ENCODE measurements around the gene EYS.

EYS gene

DNA sequence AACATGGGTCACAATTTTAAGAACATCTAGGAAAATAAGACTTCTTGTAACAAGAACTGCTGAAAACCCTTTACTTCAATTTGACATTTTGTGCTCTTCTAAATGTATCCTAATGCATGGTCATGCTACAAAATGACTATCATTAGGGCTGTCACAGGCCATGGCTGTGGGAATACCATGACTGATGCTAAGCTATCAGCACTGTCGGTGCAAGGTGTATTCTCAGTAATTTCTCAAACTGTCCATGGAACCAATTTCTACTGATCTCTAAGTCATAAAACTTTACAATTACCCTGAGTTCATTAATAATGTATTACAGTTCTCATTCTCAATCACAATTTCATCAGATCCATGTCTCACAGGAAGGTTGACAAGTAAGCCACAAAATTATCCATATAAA is 625.3 kb downstream of the EYS start:
- no peaks in the 10 kb centered on the region for H3K4me1 ChIP-seq (ENCODE audit: low read depth, poor library complexity, severe bottlenecking)

DNA sequence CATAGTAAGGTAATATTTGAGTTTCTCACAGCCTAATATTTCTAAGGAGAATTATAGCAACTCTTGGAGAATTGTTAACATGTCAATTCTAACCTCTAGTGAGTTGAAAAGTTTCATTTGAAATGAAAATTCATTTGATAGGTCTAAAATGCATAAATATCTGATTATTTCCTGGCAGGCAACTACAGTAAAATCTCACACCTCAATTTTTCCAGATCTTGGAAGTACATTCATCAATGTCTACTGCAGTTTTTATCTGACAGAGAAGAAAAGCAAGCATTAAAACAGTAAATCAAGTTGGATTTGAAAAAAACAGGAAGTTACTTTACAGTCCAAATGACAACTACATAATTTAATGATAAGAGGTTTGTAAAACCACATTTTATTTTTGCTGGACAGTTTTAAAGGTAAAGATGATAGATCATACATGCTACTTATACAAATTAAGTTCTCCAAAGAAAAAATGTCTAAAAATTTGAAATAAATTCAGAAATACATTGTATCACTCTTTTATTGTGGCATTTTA is 631.3 kb downstream of the EYS start:
- H3K4me2 ChIP-seq = no peak overlapping the region
- no peak overlapping the region for H3K4me3 ChIP-seq (IDR thresholded peaks at IDR 0.05; ENCODE audit: insufficient read depth, low read depth, low read length)
- H4K20me1 ChIP-seq (ENCODE audit: insufficient read depth) = no peaks in the 10 kb centered on the region
- H3K9ac ChIP-seq = no peak overlapping the region
- H3K79me2 ChIP-seq (ENCODE audit: insufficient read depth, low read depth) = no peaks in the 10 kb centered on the region
- TF ChIP-seq, protein P1, sequence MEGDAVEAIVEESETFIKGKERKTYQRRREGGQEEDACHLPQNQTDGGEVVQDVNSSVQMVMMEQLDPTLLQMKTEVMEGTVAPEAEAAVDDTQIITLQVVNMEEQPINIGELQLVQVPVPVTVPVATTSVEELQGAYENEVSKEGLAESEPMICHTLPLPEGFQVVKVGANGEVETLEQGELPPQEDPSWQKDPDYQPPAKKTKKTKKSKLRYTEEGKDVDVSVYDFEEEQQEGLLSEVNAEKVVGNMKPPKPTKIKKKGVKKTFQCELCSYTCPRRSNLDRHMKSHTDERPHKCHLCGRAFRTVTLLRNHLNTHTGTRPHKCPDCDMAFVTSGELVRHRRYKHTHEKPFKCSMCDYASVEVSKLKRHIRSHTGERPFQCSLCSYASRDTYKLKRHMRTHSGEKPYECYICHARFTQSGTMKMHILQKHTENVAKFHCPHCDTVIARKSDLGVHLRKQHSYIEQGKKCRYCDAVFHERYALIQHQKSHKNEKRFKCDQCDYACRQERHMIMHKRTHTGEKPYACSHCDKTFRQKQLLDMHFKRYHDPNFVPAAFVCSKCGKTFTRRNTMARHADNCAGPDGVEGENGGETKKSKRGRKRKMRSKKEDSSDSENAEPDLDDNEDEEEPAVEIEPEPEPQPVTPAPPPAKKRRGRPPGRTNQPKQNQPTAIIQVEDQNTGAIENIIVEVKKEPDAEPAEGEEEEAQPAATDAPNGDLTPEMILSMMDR (conservative IDR thresholded peaks at IDR 0.05; ENCODE audit: low read depth, low read length) = no peak
- no peak overlapping the region for H3K27ac ChIP-seq
- H3K4me1 ChIP-seq (ENCODE audit: low read depth, poor library complexity, severe bottlenecking) = no peaks in the 10 kb centered on the region
- H3K27me3 ChIP-seq (ENCODE audit: insufficient read depth, low read depth) = no peaks in the 10 kb centered on the region
- no peak overlapping the region for H2AFZ ChIP-seq (ENCODE audit: low read depth)
- H3K36me3 ChIP-seq (ENCODE audit: insufficient read depth) = no peaks in the 10 kb centered on the region

More for the DNA sequence above, 625.3 kb downstream of the EYS start:
- Histone ChIP-seq H3K36me3 (ENCODE audit: insufficient read depth) (no peaks in the 10 kb centered on the region), H3K27ac (no peak overlapping the region), H3K4me2 (no peak overlapping the region), H2AFZ (ENCODE audit: low read depth) (no peak overlapping the region), H3K4me3 (IDR thresholded peaks at IDR 0.05; ENCODE audit: insufficient read depth, low read depth, low read length) (no peak overlapping the region), H3K9ac (no peak overlapping the region), H4K20me1 (ENCODE audit: insufficient read depth) (no peaks in the 10 kb centered on the region), H3K27me3 (ENCODE audit: insufficient read depth, low read depth) (no peaks in the 10 kb centered on the region), H3K79me2 (ENCODE audit: insufficient read depth, low read depth) (no peaks in the 10 kb centered on the region)
- TF ChIP-seq, protein P1 (conservative IDR thresholded peaks at IDR 0.05; ENCODE audit: low read depth, low read length) = no peak

DNA sequence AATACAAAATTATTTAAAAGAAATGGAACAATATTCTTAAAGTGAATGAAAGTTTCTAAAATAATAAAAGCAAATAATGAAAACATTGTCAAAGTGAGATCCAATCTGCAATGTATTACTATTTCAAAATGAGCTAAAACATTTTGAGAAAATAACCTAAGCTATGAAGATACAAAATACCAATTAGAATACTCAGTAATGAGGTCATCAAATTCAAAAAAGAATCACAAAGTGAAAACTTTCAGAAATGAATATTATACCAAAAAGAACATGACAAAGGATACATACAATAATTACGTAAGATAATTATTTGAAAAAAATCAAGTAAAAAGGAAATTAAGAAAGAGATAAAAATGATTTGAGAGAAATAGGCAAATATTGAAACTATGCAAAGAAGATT is 634.5 kb downstream of the EYS start:
- Histone ChIP-seq H3K4me1 (ENCODE audit: low read depth, poor library complexity, severe bottlenecking) (no peaks in the 10 kb centered on the region), H3K4me2 (no peak overlapping the region), H4K20me1 (ENCODE audit: insufficient read depth) (no peaks in the 10 kb centered on the region), H3K27ac (no peak overlapping the region), H3K9ac (no peak overlapping the region), H2AFZ (ENCODE audit: low read depth) (no peak overlapping the region), H3K36me3 (ENCODE audit: insufficient read depth) (no peaks in the 10 kb centered on the region), H3K4me3 (IDR thresholded peaks at IDR 0.05; ENCODE audit: insufficient read depth, low read depth, low read length) (no peak overlapping the region), H3K27me3 (ENCODE audit: insufficient read depth, low read depth) (no peaks in the 10 kb centered on the region), H3K79me2 (ENCODE audit: insufficient read depth, low read depth) (no peaks in the 10 kb centered on the region)
- TF ChIP-seq, protein P1 (conservative IDR thresholded peaks at IDR 0.05; ENCODE audit: low read depth, low read length) = no peak

DNA sequence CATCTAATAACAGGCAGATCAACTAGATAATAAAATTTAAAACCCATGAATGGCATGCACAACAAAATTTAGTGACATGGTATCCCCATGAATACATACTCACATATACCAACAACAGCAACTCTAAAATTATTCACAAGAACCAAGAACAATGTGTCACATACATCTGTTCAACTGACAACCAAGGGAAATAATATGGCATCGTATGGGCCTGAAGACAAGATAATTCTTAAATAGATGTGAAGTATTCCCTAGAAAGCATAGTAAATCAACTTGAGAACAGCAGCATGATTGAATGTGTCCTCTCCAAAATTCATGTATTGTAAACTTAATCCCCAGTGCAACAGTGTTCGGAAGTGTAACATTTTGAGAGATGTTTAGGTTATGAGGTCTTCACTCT is 635.5 kb downstream of the EYS start:
- H3K36me3 ChIP-seq (ENCODE audit: insufficient read depth) = no peaks in the 10 kb centered on the region
- H3K27me3 ChIP-seq (ENCODE audit: insufficient read depth, low read depth) = no peaks in the 10 kb centered on the region
- TF ChIP-seq, protein P1 (conservative IDR thresholded peaks at IDR 0.05; ENCODE audit: low read depth, low read length) = no peak
- no peaks in the 10 kb centered on the region for H3K4me1 ChIP-seq (ENCODE audit: low read depth, poor library complexity, severe bottlenecking)
- H3K79me2 ChIP-seq (ENCODE audit: insufficient read depth, low read depth) = no peaks in the 10 kb centered on the region
- no peak overlapping the region for H3K4me3 ChIP-seq (IDR thresholded peaks at IDR 0.05; ENCODE audit: insufficient read depth, low read depth, low read length)
- no peaks in the 10 kb centered on the region for H4K20me1 ChIP-seq (ENCODE audit: insufficient read depth)
- H3K9ac ChIP-seq = no peak overlapping the region
- no peak overlapping the region for H3K4me2 ChIP-seq
- H3K27ac ChIP-seq = no peak overlapping the region
- H2AFZ ChIP-seq (ENCODE audit: low read depth) = no peak overlapping the region
